ENCODE data around the gene NOSIP. TPM values are rescaled to one million over a fixed set of nuclear protein-coding genes. Genes with fewer than 3 reads are reported as not detected.

The NOSIP gene
- total RNA-seq, 2 donors from 2014 or later: 30.8 to 46.8 TPM

DNA sequence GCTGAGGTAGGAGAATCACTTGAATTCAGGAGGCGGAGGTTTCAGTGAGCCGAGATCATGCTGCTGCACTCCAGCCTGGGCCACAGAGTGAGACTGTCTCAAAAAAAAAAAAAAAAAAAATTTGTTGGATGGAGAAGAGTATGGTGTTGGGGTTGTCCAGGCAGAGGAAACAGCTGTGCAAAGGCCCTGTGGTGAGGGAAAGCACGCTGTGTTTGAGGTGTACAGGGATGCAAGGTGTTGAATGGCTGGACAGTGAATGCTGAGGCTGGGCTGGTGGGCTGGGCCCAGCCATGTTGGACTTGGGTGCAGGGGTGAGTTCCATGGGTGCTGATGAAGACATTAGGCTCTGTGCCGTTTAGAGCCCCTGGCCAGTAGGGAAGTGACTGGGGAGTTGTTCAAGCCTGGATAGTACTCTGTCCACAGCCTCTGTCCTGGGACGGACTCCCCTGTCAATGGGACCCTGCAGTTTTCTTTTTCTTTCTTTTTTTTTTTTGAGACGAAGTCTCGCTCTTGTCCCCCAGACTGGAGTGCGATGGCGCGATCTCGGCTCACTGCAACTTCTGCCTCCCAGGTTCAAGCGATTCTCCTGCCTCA is 29.2 kb upstream of the NOSIP start:
- H3K4me1 ChIP-seq (ENCODE audit: control insufficient read depth in 1 of 2, low read depth in 2 of 2): peaks cover 0 to 3% of the 10 kb centered on the region in 2 donors
- H3K36me3 ChIP-seq: peaks cover 42% of the 10 kb centered on the region
- H3K4me3 ChIP-seq: no peak overlapping the region
- no peak overlapping the region for H3K27ac ChIP-seq
- TF ChIP-seq, protein P1, sequence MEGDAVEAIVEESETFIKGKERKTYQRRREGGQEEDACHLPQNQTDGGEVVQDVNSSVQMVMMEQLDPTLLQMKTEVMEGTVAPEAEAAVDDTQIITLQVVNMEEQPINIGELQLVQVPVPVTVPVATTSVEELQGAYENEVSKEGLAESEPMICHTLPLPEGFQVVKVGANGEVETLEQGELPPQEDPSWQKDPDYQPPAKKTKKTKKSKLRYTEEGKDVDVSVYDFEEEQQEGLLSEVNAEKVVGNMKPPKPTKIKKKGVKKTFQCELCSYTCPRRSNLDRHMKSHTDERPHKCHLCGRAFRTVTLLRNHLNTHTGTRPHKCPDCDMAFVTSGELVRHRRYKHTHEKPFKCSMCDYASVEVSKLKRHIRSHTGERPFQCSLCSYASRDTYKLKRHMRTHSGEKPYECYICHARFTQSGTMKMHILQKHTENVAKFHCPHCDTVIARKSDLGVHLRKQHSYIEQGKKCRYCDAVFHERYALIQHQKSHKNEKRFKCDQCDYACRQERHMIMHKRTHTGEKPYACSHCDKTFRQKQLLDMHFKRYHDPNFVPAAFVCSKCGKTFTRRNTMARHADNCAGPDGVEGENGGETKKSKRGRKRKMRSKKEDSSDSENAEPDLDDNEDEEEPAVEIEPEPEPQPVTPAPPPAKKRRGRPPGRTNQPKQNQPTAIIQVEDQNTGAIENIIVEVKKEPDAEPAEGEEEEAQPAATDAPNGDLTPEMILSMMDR (IDR thresholded peaks at IDR 0.05): no peak
- no peaks in the 10 kb centered on the region for H3K27me3 ChIP-seq (replicated peaks; ENCODE audit: insufficient read depth)
- no peak for DNase-seq (ENCODE audit: low spot score)
- H3K9me3 ChIP-seq: no peaks in the 10 kb centered on the region
- ATAC-seq (ENCODE audit: insufficient number of reproducible peaks, low FRiP score, low read depth): no peak

DNA sequence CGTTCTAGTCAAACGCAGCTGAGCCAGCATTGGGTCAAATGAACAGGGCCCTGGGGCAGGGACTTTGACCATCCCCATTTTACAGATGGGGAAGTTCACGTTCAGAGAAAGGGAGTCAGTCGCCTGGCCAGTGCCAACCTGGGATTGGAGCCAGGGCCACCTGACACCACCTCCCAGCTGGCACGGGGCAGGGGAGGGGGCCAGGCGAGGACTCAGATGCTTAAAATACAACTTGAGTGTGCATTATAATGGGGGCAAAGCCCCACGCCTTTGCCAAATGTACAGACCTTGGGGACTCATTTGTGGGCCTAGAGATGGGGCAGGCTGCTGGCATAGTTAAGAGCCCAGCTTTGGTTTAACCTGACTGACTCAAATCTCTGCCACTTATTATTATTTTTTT is 25.2 kb upstream of the NOSIP start:
- ATAC-seq (ENCODE audit: insufficient number of reproducible peaks, low FRiP score, low read depth): no peak
- Histone ChIP-seq H3K4me1 (ENCODE audit: control insufficient read depth in 1 of 2, low read depth in 2 of 2) (no peaks in the 10 kb centered on the region), H3K27me3 (replicated peaks; ENCODE audit: insufficient read depth) (no peaks in the 10 kb centered on the region), H3K9me3 (no peaks in the 10 kb centered on the region), H3K27ac (no peak overlapping the region), H3K4me3 (no peak overlapping the region), H3K36me3 (peaks cover 60% of the 10 kb centered on the region)
- TF ChIP-seq, protein P1 (IDR thresholded peaks at IDR 0.05): no peak
- DNase-seq (ENCODE audit: low spot score): no peak

DNA sequence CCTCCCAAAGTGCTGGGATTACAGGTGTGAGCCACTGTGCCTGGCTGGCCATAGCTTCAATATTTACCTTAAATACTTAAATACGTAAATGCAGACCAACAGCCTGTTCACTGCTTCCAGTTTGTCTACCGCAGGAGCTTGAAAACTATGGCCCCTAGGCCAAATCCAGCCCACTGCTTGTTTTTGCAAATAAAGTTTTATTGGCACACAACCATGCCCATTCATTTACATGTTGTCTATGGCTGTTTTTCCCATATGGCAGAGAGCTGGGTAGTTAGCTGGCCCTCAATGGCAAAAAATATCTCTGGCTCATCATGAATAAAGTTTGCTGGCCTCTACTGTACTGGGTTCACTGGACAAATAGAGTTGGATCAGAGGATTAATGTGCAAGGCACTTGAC is 22.4 kb upstream of the NOSIP start:
- TF ChIP-seq, protein P1 (IDR thresholded peaks at IDR 0.05): no peak
- no peaks in the 10 kb centered on the region for H3K9me3 ChIP-seq
- peaks cover 65% of the 10 kb centered on the region for H3K36me3 ChIP-seq

DNA sequence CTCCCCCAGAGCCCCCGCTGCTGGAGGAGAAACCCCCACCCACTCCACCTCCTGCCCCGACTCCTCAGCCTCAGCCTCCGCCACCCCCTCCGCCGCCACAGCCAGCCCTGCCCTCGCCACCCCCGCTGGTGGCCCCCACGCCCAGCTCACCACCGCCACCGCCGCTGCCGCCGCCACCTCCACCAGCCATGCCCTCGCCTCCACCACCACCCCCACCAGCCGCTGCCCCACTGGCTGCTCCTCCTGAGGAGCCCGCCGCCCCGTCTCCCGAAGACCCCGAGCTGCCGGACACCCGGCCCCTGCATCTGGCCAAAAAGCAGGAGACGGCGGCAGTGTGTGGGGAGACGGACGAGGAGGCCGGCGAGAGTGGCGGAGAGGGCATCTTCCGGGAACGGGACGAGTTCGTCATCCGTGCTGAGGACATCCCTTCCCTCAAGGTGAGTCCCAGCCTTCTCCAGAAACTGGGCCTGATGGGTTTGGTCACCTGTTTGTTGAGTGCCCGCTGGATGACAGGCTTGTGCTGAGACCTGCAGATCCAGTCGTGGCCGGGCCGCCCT is 21.2 kb upstream of the NOSIP start:
- Histone ChIP-seq H3K27me3 (replicated peaks; ENCODE audit: insufficient read depth) (no peaks in the 10 kb centered on the region), H3K4me1 (ENCODE audit: control insufficient read depth in 1 of 2, low read depth in 2 of 2) (no peaks in the 10 kb centered on the region), H3K36me3 (peaks cover 53% of the 10 kb centered on the region), H3K4me3 (no peak overlapping the region), H3K9me3 (no peaks in the 10 kb centered on the region), H3K27ac (no peak overlapping the region)
- TF ChIP-seq, protein P1 (IDR thresholded peaks at IDR 0.05): no peak
- DNase-seq (ENCODE audit: low spot score) (no peak), ATAC-seq (ENCODE audit: insufficient number of reproducible peaks, low FRiP score, low read depth) (no peak)

More for the DNA sequence above, 22.4 kb upstream of the NOSIP start:
- no peak for DNase-seq (ENCODE audit: low spot score)
- H3K27ac ChIP-seq: no peak overlapping the region
- no peaks in the 10 kb centered on the region for H3K27me3 ChIP-seq (replicated peaks; ENCODE audit: insufficient read depth)
- no peak for ATAC-seq (ENCODE audit: insufficient number of reproducible peaks, low FRiP score, low read depth)
- no peaks in the 10 kb centered on the region for H3K4me1 ChIP-seq (ENCODE audit: control insufficient read depth in 1 of 2, low read depth in 2 of 2)
- no peak overlapping the region for H3K4me3 ChIP-seq

DNA sequence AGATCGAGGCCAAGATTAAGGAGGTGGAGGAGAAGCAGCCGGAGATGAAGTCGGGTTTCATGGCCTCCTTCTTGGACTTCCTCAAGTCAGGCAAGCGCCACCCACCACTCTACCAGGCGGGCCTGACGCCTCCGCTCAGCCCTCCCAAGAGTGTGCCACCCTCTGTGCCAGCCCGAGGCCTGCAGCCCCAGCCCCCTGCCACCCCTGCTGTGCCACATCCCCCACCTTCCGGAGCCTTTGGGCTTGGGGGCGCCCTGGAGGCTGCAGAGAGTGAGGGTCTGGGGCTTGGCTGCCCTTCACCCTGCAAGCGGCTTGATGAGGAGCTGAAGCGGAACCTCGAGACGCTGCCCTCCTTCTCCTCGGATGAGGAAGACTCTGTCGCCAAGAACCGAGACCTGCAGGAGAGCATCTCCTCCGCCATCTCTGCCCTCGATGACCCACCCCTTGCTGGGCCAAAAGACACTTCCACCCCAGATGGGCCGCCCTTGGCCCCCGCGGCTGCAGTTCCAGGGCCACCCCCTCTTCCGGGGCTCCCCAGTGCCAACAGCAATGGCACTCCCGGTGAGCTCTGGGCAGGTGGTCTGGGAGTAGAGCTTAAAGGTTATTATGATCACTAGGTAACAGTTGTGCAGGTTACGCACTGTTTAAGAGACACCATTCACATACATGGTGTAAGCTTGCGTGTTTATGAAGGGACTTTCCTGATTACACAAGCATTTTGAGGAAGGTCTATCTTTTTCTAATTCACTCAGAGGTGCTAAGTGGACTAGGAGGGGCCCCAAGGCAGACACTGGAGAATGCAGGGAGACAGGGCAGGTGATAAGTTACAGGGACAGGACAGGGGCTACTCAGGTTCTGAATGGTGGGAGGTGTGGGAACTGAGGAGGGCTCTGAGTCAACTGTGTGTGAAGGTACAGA is 19.3 kb upstream of the NOSIP start:
- DNase-seq (ENCODE audit: low spot score) (no peak), ATAC-seq (ENCODE audit: insufficient number of reproducible peaks, low FRiP score, low read depth) (no peak)
- H3K27me3 ChIP-seq (replicated peaks; ENCODE audit: insufficient read depth): no peaks in the 10 kb centered on the region
- no peak overlapping the region for H3K27ac ChIP-seq
- H3K36me3 ChIP-seq: peaks cover 71% of the 10 kb centered on the region
- H3K4me3 ChIP-seq: no peak overlapping the region
- H3K4me1 ChIP-seq (ENCODE audit: control insufficient read depth in 1 of 2, low read depth in 2 of 2): no peaks in the 10 kb centered on the region
- H3K9me3 ChIP-seq: no peaks in the 10 kb centered on the region
- TF ChIP-seq, protein P1 (IDR thresholded peaks at IDR 0.05): no peak

Measured in thoracic aorta (tissue), 2 donors.